NCI-H1694 treated with DMSO at 0.1 percent for 48 hours (cell line): ENCODE measurements around the gene TERB1.
"Not testable (repeated sequence)": the region's sequence is repeated elsewhere in the genome, so short reads cannot be mapped to it uniquely, and the experiment has no call there.

Source experiments
- DNase-seq: peaks from one replicate; lab custom pipeline; 2025; lab: John Stamatoyannopoulos, UW

Gene TERB1

DNA sequence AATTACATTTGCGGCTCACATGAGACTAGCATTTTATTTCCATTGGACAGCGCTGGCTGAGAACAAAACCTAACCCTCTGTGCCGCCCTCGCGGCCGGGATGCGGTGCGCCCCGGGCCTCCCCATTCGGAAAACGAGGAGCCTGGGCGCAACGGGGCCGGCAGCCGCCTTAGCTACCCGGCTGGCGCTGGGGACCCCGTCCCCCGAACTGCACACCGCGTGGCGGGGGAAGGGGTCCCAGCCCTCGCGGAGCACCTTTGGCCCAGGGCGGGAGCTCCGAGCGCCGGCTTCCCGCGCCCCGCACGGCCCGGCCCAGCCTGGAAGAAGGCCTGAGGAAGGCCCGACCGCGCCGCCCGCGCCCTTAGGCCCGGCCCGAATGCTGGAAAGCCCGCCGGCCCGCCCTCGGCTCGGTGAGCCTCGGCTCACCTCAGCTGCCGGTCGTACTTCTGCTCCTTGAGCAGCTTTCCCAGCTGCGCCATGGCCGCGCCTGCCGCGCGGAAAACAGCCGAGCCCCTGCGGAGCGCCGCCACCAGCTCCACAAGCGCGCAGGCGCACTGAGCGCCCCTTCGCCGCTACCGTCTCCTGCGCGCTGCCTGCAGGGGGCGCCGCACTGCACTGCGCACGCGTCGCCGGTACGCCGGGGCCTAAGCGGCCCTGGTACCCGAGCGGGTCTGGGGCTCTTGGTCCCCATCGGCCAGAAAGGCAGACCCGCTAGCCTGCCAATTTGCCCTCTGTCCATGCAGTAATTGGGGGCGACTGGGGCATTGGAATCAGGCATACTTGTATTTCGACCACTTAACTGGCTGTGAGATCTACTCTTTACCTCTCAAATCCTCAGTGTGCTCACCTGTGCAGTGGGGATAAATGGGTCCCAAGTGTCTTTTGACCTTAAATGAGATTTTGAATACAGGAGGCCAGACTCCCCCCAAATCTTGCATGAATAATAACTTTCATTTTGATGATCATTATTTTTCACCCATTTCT, 29.3 kb upstream of the TERB1 start, which contains the start of gene NAE1:
Gene NAE1 (minus strand): TSS at position 555 of the 983 bp plus-strand sequence. CDS start 77 bp downstream, at position 478.
- DNase-seq: peak; percentile 73

DNA sequence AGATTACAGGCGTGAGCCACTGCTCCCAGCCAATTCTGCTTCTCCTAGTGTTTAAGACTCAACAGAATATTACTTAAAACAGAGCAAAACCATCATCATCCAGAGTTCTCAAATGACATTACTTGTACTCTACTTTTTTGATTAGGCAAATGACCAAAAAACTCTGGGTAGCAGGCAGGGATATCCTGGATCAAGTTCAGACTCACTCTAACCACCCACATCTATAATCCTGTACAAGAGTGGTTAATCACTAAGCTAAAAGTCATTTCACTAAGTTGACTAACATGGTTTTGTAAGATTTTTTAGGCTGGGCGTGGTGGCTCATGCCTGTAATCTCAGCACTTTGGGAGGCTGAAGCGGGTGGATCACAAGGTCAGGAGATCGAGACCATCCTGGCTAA, 22.6 kb upstream of the TERB1 start:
- no peak for DNase-seq

DNA sequence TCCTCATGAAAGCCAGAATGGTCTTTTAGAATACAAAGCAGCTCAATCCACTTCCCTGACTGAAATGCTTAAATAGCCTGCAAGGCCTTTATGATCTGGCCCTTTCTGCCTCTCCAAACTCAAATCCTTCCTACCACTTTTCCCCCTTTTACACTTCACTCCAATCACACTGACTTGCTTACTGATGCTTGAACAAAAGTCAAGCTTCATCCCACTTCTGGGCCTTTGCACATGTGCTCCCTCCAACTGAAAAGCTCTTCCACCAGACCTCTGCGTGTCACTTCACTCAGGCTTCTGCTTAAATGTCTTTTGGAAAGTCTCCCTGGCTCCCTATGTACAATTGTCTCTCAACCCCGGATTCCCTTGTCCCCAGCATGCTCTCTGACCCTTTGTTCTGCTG, 13.3 kb upstream of the TERB1 start:
- DNase-seq: no peak

DNA sequence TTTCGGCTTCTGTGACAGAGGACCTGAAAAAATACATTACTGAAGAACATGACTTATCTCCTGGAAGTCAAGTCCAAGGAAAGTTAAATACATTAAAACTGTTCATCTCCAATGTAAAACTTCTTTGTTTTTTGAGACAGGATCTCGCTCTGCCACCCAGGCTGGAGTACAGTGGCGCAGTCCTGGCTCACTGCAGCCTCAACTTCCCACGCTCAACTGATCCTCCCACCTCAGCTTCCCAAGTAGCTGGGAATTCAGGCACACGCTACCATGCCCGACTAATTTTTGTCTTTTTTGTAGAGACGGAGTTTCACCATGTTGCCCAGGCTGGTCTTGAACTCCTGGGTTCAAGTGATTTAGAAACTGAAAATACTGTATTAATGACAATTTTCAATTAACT, 9.7 kb upstream of the TERB1 start:
- no peak for DNase-seq

DNA sequence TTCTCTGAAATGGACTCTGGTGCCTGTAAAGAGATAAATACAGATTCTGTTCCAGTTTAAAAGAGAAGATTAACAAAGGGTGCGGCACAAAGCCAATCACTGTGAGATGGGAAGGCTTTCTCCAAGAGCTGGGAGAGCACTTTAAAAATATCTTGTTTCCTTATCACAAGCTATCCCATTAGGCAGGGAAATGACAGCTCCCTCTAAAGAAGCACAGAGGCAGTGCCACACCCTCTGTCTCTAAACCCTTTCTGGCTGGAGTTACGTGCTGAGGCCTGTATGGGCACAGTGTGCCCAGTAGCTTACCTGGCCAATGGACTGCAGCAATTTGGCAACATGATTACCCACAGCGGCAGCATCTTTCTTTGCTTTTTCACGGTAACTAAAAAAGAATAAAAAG, 9.0 kb upstream of the TERB1 start:
- no peak for DNase-seq

DNA sequence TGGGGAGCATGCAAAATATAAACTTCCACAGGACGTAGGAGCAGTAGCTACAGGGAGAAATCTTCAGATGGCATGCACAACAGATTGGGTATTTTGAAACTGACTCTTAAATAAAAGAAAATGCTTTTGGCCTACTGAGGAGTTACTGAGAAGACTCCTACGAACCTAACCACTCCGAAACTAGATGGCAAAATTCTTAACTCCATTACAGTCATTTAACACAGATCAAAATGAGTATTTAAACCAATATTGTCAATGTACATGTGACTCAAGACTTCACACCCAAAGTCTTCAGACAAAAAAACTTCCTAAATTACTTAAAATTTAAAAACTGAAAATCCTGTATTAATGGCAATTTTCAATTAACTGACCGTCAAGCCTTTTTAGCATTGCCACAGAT, 8.4 kb upstream of the TERB1 start:
- no peak for DNase-seq

DNA sequence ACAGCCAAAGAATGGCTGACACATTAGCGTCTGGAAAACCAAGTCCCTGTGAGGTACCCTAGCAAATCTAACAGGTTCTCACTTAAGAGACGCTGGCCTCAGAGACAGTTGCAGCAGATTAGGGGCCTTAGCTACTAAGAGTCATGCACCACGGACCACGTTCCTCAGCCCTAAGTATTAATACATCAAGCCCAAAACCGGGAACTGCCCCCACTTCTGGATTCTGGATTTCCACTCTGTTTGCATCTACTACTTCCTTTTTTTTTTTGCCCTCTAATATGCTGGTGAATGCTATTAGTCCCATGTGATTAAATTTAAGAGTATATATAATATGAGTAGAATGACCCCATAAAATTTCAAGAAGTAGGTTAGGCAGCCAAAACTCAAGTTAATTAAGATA, 775 bp upstream of the TERB1 start:
- DNase-seq: no peak

DNA sequence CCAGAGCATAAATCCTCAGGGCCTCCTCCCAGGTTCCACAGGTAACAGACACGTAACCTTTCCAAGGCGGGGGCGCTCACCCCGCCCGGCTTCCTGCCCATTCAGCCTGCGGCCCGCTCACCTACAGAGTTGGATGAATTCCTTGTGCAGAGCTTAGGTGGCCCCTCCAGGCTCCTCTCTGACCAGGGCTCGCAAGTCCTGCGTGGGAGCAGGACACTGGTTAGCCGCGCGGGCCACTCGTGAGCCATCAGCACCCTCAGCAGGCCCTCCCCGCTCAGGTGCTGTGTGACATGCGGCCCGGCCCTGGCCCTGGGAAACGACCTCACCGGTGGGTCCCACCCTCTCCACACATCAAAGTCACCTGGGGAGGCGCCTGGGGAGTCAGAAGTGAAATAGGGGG, 528 bp downstream of the TERB1 start:
- DNase-seq: no peak

DNA sequence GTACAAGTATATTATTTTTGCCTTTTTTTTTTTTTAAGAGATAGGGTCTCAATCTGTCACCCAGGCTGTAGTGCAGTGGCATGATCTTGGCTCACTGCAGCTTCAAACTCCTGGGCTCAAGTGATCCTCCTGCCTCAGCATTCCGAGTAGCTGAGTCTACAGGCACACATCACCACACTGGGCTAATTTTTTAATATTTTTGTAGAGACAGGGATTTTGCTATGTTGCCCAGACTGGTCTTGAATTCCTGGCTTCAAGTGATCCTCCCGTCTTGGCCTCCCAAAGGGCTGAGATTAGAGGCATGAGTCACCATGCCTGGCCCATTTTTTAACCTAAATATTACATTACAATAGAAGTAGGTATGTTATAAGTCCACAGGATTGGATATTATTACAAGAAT, 3.2 kb downstream of the TERB1 start:
- no peak for DNase-seq

DNA sequence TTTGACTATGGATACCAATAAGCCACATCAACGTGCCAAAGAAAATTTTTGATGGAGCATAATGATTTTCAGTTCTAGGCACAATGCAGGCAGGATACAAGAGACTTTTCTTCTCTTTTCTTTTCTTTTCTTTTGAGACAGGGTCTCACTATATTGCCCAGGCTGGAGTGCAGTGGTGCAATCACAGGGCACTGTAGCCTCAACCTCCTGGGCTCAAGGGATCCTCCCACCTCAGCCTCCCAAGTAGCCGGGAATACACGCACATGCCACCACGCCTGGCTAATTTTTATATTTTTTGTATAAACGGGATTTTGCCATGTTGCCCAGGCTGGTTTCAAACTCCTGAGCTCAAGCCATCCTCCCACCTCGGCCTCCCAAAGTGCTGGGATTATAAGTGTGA, 7.4 kb downstream of the TERB1 start:
- not testable (repeated sequence) for DNase-seq

DNA sequence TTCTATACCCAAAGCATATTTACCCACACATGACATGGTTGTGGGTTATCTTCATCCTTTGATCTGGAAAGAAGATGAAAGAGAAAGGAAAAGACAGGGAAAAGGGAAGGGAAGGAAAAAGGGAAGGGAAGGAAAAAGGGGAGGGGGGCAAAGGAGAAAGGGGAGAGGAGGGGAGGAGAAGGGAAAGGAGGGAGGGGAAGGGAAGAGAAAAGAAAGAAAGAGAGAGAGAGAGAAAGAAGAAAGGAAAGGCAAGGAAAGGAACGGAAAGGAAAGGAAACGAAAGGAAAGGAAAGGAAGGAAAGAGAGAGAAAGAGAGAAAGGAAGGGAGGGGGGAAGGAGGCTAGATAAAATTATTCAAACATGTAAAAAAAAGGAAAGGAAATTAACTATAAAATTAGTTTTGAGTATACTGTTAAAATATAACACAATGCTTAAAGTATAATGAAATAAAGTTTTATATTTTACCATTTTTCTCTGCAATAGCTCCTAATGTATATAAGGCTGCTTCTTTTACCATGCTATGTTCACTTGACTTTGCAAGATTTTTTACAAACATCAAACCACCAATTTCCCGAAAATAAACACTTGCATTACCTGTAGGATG, 11.2 kb downstream of the TERB1 start:
- DNase-seq: no peak

DNA sequence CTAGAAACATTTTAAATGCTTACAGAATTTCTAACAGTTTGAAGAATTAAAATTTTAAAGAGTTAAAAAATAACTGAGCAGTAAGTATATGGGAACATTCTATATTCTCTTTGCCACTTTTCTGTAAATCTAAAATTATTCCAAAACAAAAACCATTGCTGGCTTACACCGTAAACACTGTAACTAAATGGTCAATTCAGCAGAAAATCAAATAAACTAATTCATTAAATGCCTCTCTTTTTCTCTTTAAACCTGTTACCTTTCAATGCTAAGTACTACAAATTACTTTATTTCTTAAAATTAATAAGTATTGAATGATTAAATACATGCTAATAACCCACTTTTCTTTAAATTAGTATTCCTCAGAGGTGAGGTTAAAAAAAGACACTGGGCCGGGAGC, 14.0 kb downstream of the TERB1 start:
- no peak for DNase-seq

DNA sequence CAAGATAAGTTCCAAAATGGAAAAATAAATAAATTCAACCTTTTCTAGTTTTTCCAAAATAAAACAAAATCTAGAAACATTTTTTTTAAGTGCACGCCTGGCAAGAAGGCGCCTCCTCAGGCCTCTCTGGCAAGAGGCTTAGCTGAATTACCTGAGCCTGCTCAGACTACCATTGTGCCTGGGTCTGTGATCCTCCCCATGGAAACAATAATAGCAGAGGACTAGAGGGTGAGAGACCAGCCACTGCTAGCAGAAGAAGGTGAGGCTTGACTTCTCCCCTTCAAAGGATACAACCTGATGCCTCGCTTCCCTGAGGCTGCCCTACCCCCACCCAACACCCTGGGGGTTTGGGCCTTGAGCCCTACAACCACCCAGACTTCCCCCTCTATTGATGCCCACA, 14.8 kb downstream of the TERB1 start:
- DNase-seq: no peak

DNA sequence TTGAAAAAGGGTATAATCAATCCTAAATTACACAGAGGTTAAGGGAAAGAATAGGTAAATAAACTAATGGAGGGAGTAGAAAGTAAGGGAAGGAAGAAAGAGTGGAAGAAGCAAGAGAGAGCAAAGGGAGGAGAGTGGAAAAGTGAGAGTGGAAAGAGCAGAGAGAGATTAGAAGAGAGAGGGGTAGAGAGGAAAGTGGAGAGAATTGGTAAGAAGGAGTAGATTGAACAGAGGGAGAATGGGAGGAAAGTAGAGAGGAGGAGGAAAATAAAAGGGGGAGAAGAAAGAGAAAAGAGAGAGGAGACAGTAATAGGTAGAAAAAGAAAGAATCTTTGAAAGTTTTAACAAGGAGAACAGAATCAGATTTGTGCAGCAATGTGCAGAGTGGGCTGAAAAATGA, 24.9 kb downstream of the TERB1 start:
- no peak for DNase-seq

DNA sequence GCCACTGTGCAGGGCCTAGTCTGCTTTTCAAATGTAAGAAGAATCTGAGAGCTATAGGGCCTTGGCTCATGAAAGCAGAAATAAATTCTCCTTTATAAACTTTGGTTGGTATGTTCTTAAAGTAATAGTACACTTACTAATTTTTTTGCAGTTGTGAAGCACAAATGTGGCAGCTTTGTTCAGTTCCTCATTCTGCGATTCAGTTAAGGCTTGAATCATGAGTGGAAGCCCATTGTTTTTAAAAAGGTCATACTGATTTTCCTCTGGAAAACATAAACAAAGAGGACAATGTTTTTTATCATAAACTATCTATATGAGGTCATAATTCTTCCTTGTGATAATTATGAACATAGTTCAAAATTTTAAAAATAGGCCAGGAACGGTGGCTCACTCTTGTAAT, 26.4 kb downstream of the TERB1 start:
- DNase-seq: no peak

DNA sequence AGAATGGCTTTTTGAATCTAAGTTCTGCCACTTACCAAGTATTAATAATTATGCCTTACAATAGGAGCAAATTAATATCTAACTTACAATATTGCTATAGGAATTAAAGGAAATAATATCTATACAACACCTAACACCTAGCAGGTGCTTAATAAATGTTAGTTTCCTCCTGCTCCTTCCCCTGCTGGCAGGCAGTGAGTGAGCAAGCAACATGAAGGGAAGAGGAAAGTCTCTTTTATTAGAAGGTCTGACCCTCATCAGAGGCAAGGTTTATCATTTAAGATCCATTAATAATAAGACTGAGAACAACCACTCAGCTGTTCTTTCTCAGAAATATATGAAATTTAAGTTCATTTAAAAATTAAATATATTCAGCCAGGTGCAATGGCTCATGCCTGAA, 43.3 kb downstream of the TERB1 start:
- DNase-seq: no peak

DNA sequence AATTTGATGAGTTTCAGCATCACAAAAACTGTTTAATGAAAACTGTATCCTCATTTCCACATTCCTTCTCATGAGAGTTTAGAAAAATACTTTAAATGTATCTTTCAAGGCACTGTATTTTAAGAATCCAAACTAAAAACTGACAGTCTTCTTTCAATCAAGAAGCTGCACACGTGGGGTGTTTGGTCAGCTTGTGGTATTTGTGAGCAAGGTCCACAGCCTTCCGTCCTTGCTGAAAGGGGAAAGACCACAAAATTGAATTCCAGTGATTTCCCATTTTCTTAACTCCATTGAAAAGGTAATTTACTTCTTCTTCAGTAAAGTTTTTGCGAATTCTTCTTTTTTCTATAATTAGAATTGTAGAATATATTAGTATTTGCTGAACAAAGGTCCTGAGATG, 46.6 kb downstream of the TERB1 start:
- no peak for DNase-seq

DNA sequence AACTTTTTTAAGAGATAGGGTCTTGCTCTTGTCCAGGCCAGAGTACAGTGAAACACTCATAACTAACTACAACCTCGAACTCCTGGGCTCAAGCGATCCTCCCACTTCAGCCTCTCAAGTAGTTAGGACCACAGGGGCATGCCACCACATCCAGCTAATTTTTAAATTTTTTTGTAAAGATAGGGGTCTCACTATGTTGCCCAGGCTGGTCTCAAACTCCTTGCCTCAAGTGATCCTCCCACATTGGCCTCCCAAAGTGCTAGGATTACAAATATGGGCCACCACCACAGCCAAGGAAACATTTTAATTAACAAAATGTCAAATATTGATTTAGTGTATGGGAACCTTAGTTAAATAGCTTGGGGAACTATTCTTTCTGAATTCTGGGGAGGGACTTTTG, 47.2 kb downstream of the TERB1 start:
- DNase-seq: no peak

DNA sequence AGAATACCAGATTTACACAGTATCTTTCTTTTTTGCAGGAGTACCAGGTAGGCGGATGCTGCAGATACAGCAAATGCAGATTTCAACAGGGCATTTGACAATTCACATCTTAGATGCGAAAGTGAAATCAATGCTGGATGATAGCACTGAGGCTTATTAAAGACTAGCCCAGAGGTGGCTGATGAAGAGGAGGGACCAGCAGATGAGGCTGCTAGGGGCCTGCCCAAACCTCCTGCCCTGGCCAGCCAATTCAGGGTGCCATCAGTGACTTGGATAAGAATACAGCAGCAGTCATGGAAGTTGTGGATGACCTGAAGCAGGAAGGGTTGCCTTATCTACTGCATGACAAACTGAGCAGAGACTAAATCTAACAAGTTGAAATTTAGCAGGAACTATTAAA, 48.4 kb downstream of the TERB1 start:
- no peak for DNase-seq

DNA sequence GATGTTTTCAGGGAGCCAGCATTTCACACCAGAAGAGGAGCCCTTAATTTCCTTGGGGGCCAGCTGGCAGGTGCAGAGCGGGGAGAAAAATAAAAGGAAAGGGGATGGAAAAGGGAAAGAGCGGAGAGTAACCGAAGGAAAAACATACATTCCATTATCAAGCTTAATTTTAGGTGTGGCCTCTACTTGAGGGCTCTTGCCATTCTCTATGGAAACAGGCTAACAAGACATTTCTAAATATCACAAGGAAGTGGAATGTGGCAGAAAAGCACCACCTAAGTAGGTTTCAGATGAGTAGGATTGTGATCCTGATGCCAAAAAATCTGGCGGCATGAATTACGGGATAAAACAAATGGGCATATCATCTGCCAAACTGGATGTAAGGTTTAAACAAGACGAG, 49.0 kb downstream of the TERB1 start:
- DNase-seq: no peak

DNA sequence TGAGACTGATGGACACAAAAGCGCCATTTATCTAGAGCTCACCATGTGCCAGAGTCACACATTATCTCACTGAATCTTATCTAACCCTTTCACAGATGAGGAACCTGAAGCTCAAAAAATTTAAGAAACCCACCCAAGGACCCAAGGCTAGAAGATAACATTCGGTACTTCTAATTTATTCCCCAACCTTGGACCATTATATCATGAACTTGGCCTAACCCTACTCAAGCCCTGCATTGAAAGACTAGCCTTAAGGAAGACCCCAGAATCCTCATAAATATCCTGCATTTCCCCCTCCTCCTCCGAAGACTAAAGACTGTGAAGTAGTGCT, 49.4 kb downstream of the TERB1 start:
- DNase-seq: no peak

DNA sequence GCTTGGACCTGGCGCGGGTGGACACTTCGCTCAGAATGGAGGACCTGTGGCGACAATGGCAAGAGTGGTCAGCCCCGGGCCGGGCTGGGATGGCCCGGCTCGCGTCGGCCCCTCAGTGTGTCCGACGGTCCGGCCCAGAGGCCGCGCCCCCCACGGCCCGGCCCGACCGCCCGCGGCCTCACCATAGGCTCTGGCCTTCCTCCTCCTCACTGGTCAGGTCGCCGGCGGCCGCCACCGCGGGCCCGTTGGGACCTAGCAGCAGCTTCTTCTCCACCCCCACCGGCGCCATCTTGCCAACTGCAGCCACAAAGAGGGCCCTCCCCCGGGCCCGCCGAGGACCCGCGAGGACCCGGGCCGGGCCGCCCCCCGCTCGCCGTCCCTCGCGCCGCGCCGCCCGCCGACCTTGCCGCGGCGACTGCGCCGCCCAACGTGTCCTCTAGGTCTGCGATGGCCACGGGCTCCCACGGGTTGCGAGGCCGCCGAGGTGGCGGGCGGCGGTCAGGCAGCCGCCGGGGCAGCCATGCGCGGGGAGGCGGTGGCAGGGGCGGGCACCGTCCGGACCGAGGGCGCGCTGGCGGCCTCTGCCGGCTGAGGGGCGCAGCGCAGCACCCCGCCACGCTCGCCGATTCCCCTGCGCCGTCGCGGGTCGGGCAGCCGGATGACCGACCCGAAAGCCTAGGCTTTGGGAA, 49.9 kb downstream of the TERB1 start, which contains the start of gene DYNC1LI2:
Gene DYNC1LI2 (minus strand): TSS at position 307 of the 689 bp plus-strand sequence. CDS start 18 bp downstream, at position 289.
- DNase-seq: peak; percentile 28

DNA sequence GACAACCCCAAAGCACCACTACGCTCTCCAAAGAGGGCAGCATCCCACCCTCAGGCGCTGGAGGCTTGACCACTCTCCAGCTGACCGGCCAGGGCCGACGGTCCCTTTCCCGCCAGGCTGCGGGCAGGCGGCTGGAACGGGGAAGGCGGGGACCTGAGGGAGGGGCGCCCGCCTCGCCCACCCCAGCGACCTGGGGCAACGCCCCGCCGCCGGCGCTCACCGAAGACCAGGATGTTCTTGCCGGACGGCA, 50.4 kb downstream of the TERB1 start:
- DNase-seq: no peak
